ENCODE measurements around the gene NOB1.

Gene NOB1

GRCh38 chr16:69725480-69726312 is 29.0 kb downstream of the NOB1 start:
- no peaks in the 10 kb centered on the region for H3K36me3 ChIP-seq (replicated peaks in 1 of 2; ENCODE audit: control insufficient read depth in 2 of 2, insufficient read depth in 2 of 2, low read length in 2 of 2)
- peak overlapping the region; percentile 90 for H3K4me2 ChIP-seq (ENCODE audit: insufficient read depth, low read length, poor library complexity, severe bottlenecking)
- no peak overlapping the region for H2BK120ac ChIP-seq (ENCODE audit: low read depth, low read length)
- no peak overlapping the region for H3K14ac ChIP-seq (ENCODE audit: low read length)
- no peak overlapping the region for H3K4ac ChIP-seq (ENCODE audit: low read length)
- peak overlapping the region; percentile 69 for H2BK5ac ChIP-seq (ENCODE audit: low read length)
- H2BK15ac ChIP-seq (ENCODE audit: low read length) = peak overlapping the region; percentile 47
- no peak for DNase-seq (ENCODE audit: low spot score)
- no peak overlapping the region for H2BK12ac ChIP-seq (ENCODE audit: low read length)
- H3K4me1 ChIP-seq (ENCODE audit: control insufficient read depth in 2 of 2, insufficient read depth in 1 of 2, low read depth in 1 of 2, low read length in 2 of 2) = peaks cover 4 to 15% of the 10 kb centered on the region in 2 donors
- no peak overlapping the region for H2AK5ac ChIP-seq (ENCODE audit: low read depth, low read length)
- H3K27me3 ChIP-seq (ENCODE audit: control insufficient read depth in 3 of 3, insufficient read depth in 3 of 3, low read depth in 1 of 3, low read length in 3 of 3) = no peaks in the 10 kb centered on the region
- no CpG with 5 or more reads among the region's 32 CpGs for WGBS, 2 donors (ENCODE audit: extremely low coverage in 2 of 2, insufficient read length in 2 of 2, insufficient replicate concordance in 1 of 2)
- no peaks in the 10 kb centered on the region for H3K9me3 ChIP-seq (replicated peaks in 1 of 2; ENCODE audit: control insufficient read depth in 2 of 2, insufficient read depth in 1 of 2, low read depth in 1 of 2, low read length in 2 of 2)
- H3K27ac ChIP-seq (replicated peaks; ENCODE audit: low read length) = peak overlapping the region; percentile 61
- no peak overlapping the region for H3K9ac ChIP-seq (ENCODE audit: low read depth, low read length, poor library complexity)
- H2AFZ ChIP-seq (ENCODE audit: low read length) = peak overlapping the region; percentile 88
- peak overlapping the region; percentile 90 for H3K23ac ChIP-seq (ENCODE audit: low read depth, low read length, poor library complexity)
- no peak overlapping the region for H4K91ac ChIP-seq (ENCODE audit: low read depth, low read length, poor library complexity)
- no peak overlapping the region for H4K8ac ChIP-seq (ENCODE audit: low read depth, low read length)
- no peak overlapping the region for H3K18ac ChIP-seq (ENCODE audit: low read length)
- H3K79me1 ChIP-seq (ENCODE audit: low read depth, low read length) = no peaks in the 10 kb centered on the region
- peak overlapping the region; percentile 3 to 50 for H3K4me3 ChIP-seq (ENCODE audit: low read length in 2 of 2)

GRCh38 chr16:69724981-69725479 is 29.7 kb downstream of the NOB1 start:
- Histone ChIP-seq H3K4me1 (ENCODE audit: control insufficient read depth in 2 of 2, insufficient read depth in 1 of 2, low read depth in 1 of 2, low read length in 2 of 2) (peaks cover 4 to 15% of the 10 kb centered on the region in 2 donors), H2BK5ac (ENCODE audit: low read length) (no peak overlapping the region), H3K27me3 (ENCODE audit: control insufficient read depth in 3 of 3, insufficient read depth in 3 of 3, low read depth in 1 of 3, low read length in 3 of 3) (no peaks in the 10 kb centered on the region), H2BK15ac (ENCODE audit: low read length) (no peak overlapping the region), H3K36me3 (replicated peaks in 1 of 2; ENCODE audit: control insufficient read depth in 2 of 2, insufficient read depth in 2 of 2, low read length in 2 of 2) (no peaks in the 10 kb centered on the region), H2AFZ (ENCODE audit: low read length) (peak overlapping the region; percentile 65), H3K9ac (ENCODE audit: low read depth, low read length, poor library complexity) (no peak overlapping the region), H3K14ac (ENCODE audit: low read length) (no peak overlapping the region), H3K4me2 (ENCODE audit: insufficient read depth, low read length, poor library complexity, severe bottlenecking) (no peak overlapping the region), H3K4me3 (ENCODE audit: low read length in 2 of 2) (peak overlapping the region in 1 of 2 donors; percentile 4), H3K4ac (ENCODE audit: low read length) (no peak overlapping the region), H4K8ac (ENCODE audit: low read depth, low read length) (no peak overlapping the region), H2AK5ac (ENCODE audit: low read depth, low read length) (no peak overlapping the region), H3K18ac (ENCODE audit: low read length) (no peak overlapping the region), H3K23ac (ENCODE audit: low read depth, low read length, poor library complexity) (no peak overlapping the region), H3K9me3 (replicated peaks in 1 of 2; ENCODE audit: control insufficient read depth in 2 of 2, insufficient read depth in 1 of 2, low read depth in 1 of 2, low read length in 2 of 2) (no peaks in the 10 kb centered on the region), H2BK12ac (ENCODE audit: low read length) (no peak overlapping the region), H4K91ac (ENCODE audit: low read depth, low read length, poor library complexity) (no peak overlapping the region), H3K27ac (replicated peaks; ENCODE audit: low read length) (no peak overlapping the region), H3K79me1 (ENCODE audit: low read depth, low read length) (no peaks in the 10 kb centered on the region), H2BK120ac (ENCODE audit: low read depth, low read length) (no peak overlapping the region)
- WGBS, 2 donors (ENCODE audit: extremely low coverage in 2 of 2, insufficient read length in 2 of 2, insufficient replicate concordance in 1 of 2) = no CpG with 5 or more reads among the region's 6 CpGs
- no peak for DNase-seq (ENCODE audit: low spot score)

GRCh38 chr16:69724414-69724873 is 30.3 kb downstream of the NOB1 start:
- Histone ChIP-seq H3K4me3 (ENCODE audit: low read length in 2 of 2) (no peak overlapping the region), H3K27ac (replicated peaks; ENCODE audit: low read length) (no peak overlapping the region)
- WGBS, 2 donors (ENCODE audit: extremely low coverage in 2 of 2, insufficient read length in 2 of 2, insufficient replicate concordance in 1 of 2) = no CpG with 5 or more reads among the region's 2 CpGs

GRCh38 chr16:69721441-69721957 is 33.2 kb downstream of the NOB1 start:
- H2BK12ac ChIP-seq (ENCODE audit: low read length) = no peak overlapping the region
- H3K18ac ChIP-seq (ENCODE audit: low read length) = no peak overlapping the region
- H4K8ac ChIP-seq (ENCODE audit: low read depth, low read length) = no peak overlapping the region
- H4K91ac ChIP-seq (ENCODE audit: low read depth, low read length, poor library complexity) = no peak overlapping the region
- H3K23ac ChIP-seq (ENCODE audit: low read depth, low read length, poor library complexity) = no peak overlapping the region
- H2AK5ac ChIP-seq (ENCODE audit: low read depth, low read length) = no peak overlapping the region
- no peak overlapping the region for H3K4me3 ChIP-seq (ENCODE audit: low read length in 2 of 2)
- peaks cover 4 to 5% of the 10 kb centered on the region in 2 donors for H3K4me1 ChIP-seq (ENCODE audit: control insufficient read depth in 2 of 2, insufficient read depth in 1 of 2, low read depth in 1 of 2, low read length in 2 of 2)
- H3K9me3 ChIP-seq (replicated peaks in 1 of 2; ENCODE audit: control insufficient read depth in 2 of 2, insufficient read depth in 1 of 2, low read depth in 1 of 2, low read length in 2 of 2) = no peaks in the 10 kb centered on the region
- H3K79me1 ChIP-seq (ENCODE audit: low read depth, low read length) = no peaks in the 10 kb centered on the region
- no CpG with 5 or more reads among the region's 6 CpGs for WGBS, 2 donors (ENCODE audit: extremely low coverage in 2 of 2, insufficient read length in 2 of 2, insufficient replicate concordance in 1 of 2)
- H2BK120ac ChIP-seq (ENCODE audit: low read depth, low read length) = no peak overlapping the region
- H3K36me3 ChIP-seq (replicated peaks in 1 of 2; ENCODE audit: control insufficient read depth in 2 of 2, insufficient read depth in 2 of 2, low read length in 2 of 2) = peaks cover 1 to 20% of the 10 kb centered on the region in 2 donors
- H3K4ac ChIP-seq (ENCODE audit: low read length) = no peak overlapping the region
- H3K4me2 ChIP-seq (ENCODE audit: insufficient read depth, low read length, poor library complexity, severe bottlenecking) = no peak overlapping the region
- H3K27ac ChIP-seq (replicated peaks; ENCODE audit: low read length) = no peak overlapping the region
- DNase-seq (ENCODE audit: low spot score) = no peak
- H3K27me3 ChIP-seq (ENCODE audit: control insufficient read depth in 3 of 3, insufficient read depth in 3 of 3, low read depth in 1 of 3, low read length in 3 of 3) = no peaks in the 10 kb centered on the region
- no peak overlapping the region for H2AFZ ChIP-seq (ENCODE audit: low read length)
- peak overlapping the region; percentile 38 for H3K14ac ChIP-seq (ENCODE audit: low read length)
- H2BK15ac ChIP-seq (ENCODE audit: low read length) = no peak overlapping the region
- no peak overlapping the region for H2BK5ac ChIP-seq (ENCODE audit: low read length)
- no peak overlapping the region for H3K9ac ChIP-seq (ENCODE audit: low read depth, low read length, poor library complexity)

More at GRCh38 chr16:69724414-69724873, 30.3 kb downstream of the NOB1 start:
- Histone ChIP-seq H2BK12ac (ENCODE audit: low read length) (no peak overlapping the region), H3K14ac (ENCODE audit: low read length) (no peak overlapping the region), H3K79me1 (ENCODE audit: low read depth, low read length) (no peaks in the 10 kb centered on the region), H3K9me3 (replicated peaks in 1 of 2; ENCODE audit: control insufficient read depth in 2 of 2, insufficient read depth in 1 of 2, low read depth in 1 of 2, low read length in 2 of 2) (no peaks in the 10 kb centered on the region), H3K23ac (ENCODE audit: low read depth, low read length, poor library complexity) (no peak overlapping the region), H3K18ac (ENCODE audit: low read length) (no peak overlapping the region), H4K8ac (ENCODE audit: low read depth, low read length) (no peak overlapping the region), H2BK15ac (ENCODE audit: low read length) (no peak overlapping the region), H3K36me3 (replicated peaks in 1 of 2; ENCODE audit: control insufficient read depth in 2 of 2, insufficient read depth in 2 of 2, low read length in 2 of 2) (no peaks in the 10 kb centered on the region), H3K27me3 (ENCODE audit: control insufficient read depth in 3 of 3, insufficient read depth in 3 of 3, low read depth in 1 of 3, low read length in 3 of 3) (no peaks in the 10 kb centered on the region), H4K91ac (ENCODE audit: low read depth, low read length, poor library complexity) (no peak overlapping the region), H2BK5ac (ENCODE audit: low read length) (no peak overlapping the region), H2AK5ac (ENCODE audit: low read depth, low read length) (no peak overlapping the region), H3K4me2 (ENCODE audit: insufficient read depth, low read length, poor library complexity, severe bottlenecking) (no peak overlapping the region), H3K4me1 (ENCODE audit: control insufficient read depth in 2 of 2, insufficient read depth in 1 of 2, low read depth in 1 of 2, low read length in 2 of 2) (peaks cover 4 to 15% of the 10 kb centered on the region in 2 donors), H2AFZ (ENCODE audit: low read length) (peak overlapping the region; percentile 65), H3K9ac (ENCODE audit: low read depth, low read length, poor library complexity) (no peak overlapping the region), H2BK120ac (ENCODE audit: low read depth, low read length) (no peak overlapping the region), H3K4ac (ENCODE audit: low read length) (no peak overlapping the region)
- no peak for DNase-seq (ENCODE audit: low spot score)

Measured in neuronal stem cell (in vitro differentiated cells).